Measurements from ENCODE around the gene REEP5.
A peak's percentile ranks its signal among the peaks of the same experiment; 100 is the strongest.
"Not testable (repeated sequence)": the region's sequence is repeated elsewhere in the genome, so short reads cannot be mapped to it uniquely, and the experiment has no call there.

REEP5 gene

DNA sequence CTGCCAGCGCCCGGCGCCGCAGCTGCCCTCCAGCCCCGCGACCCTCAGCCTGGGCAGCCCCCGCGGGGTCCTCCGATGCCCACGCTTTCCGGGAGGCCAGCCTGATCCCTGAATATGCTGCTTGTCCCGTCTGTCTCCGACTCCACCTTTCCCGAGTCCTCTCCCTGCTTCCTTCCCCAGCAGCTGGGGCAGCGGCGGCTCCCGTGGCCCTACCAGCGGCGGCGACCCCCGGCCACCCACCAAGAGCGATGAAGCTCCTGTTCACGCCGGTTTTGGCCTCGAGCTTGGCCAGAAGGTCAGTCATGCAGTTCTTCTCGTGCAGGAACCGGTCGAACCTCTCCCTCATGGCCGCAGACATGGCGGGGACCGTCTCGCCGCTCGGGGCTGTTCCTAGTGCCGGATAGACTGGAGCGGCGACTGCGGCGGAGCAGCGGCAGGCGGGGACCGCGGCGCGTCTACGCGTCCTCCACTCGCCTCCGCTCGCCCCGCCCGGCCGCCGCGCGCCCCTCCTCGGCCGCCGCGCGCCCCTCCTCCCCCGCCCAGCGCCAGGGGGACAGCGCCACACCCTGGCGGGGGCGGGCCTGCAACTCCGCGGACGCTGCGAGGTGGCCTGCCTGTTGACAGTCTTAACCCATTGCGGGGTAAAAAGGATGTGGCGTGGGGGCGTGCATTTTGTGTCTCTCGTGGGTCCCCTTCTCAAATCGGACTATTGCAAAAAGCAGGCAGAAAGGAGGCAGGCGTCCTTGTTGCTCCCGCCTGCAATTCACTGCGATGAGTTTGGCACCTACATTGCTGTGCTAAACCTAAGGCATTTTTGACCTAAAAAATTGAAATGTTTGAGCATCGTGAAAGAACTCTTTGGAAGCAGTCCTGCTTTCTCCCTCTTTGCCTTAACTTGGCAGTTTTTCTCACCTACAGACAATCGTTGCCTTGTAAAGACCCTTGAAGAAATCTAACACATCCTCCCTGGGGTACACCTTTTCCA is at the start of gene REEP5:
Gene REEP5 (minus strand): TSS at position 395 of the 985 bp plus-strand sequence. CDS start 37 bp downstream, at position 358.
- peak; percentile 88 for DNase-seq (ENCODE audit: low spot score)

DNA sequence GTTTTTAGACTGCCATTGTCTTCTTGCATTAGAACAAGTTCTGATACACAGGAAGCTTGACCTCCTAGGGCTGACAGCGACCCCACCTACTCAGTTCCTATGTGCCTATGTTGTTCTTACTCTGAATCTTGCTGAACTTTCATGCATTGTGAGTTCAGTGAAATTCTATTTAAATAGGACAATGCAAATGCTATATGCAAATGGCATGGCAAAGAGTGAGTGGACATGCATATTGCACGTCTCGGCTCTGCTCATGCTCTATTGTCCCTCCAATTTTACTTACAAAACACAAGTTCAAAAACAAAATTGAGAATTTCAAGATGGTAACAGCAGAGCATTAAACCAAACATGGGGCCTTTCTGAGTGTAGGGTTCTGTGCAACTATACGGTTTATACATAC is 49.2 kb upstream of the REEP5 start:
- no peak for DNase-seq (ENCODE audit: low spot score)

DNA sequence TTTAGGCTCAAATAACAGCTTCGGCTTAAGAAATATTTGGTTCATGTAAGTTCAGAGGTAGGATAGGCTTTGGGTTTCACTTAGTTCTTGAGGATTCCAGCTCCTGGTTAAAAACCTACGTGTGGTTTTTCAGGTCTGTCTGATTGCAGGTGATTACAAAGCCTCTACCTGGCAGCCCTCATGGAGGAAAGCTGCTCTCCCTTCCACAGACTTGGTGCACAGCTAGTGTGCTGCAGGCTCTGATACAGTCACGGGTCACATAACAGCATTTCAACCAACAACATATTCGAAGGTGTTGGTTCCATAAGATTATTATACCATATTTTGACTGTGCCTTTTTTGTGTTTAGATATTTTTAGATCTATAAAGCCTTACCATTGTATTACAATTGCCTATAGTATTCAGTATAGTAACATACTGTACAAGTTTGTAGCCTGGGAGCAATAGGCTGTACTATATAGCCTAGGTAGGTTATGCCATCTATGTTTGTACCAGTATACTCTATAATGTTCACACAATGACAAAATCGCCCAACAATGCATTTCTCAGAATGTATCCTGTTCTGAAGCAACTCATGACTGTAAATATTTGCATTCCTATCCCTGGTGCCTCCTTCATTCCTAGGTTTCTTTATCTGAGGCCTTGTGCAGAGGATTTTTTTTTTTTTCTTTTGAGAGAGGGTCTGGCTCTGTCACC is 46.5 kb upstream of the REEP5 start:
- DNase-seq (ENCODE audit: low spot score) = peak; percentile 21

DNA sequence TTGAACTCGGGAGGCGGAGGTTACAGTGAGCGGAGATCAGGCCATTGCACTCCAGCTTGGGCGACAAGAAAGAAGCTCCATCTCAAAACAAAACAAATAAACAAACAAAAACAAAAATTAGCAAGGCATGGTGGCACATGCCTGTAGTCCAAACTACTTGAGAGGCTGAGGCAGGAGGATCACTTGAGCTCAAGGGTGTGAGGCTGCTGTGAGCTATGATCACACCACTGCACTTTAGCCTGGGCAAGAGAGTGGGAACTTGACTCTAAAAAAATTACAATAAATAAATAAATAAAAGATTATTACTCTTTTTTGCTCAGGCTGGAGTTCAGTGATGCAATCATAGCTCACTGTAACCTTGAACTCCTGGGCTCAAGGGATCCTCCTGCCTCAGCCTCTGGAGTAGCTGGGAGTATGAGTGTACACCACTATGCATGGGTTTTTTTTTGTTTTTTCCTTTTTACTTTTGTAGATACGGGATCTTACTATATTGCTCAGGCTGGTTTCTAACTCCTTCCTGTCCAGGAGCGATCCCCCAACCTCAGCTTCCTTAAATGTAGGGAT is 45.6 kb upstream of the REEP5 start:
- no peak for DNase-seq (ENCODE audit: low spot score)

DNA sequence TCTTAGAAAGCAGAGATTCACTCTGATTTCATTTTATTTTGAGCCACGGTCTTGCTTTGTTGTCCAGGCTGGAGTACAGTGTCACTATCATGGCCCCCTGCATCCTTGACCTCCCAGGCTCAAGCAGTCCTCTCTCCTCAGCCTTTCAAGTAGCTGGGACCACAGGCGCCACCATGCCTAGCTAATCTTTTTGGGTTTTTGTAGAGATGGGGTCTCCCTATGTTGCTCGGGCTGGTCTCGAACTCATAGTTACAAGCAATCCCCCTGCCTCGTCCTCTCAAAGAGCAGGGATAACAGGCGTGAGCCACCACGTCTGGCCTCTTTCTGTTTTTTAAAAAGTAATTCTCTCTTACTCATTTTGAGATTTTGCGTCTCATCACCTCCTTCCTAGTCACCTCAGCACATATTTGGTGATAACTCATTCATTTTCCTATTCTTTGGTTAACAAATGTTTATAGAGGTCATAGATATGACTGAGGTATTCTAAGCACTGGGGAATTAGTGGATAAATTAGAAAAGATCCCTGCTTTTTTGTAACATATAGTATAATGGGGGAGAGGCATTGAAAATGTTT is 43.8 kb upstream of the REEP5 start:
- DNase-seq (ENCODE audit: low spot score) = no peak

DNA sequence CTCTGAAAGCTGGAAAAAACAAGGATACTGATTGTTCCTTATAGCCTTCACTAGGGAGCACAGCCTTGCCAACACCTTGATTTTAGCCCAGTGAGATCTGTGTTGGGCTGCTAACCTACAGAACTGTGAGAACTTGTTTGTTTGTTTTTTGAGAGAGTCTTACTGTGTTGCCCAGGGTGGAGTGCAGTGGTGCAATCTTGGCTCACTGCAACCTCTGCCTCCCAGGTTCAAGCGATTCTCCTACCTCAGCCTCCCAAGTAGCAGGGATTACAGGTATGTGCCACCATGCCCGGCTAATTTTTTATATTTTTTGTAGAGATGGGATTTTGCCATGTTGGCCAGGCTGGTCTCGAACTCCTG is 41.3 kb upstream of the REEP5 start:
- not testable (repeated sequence) for DNase-seq (ENCODE audit: low spot score)

DNA sequence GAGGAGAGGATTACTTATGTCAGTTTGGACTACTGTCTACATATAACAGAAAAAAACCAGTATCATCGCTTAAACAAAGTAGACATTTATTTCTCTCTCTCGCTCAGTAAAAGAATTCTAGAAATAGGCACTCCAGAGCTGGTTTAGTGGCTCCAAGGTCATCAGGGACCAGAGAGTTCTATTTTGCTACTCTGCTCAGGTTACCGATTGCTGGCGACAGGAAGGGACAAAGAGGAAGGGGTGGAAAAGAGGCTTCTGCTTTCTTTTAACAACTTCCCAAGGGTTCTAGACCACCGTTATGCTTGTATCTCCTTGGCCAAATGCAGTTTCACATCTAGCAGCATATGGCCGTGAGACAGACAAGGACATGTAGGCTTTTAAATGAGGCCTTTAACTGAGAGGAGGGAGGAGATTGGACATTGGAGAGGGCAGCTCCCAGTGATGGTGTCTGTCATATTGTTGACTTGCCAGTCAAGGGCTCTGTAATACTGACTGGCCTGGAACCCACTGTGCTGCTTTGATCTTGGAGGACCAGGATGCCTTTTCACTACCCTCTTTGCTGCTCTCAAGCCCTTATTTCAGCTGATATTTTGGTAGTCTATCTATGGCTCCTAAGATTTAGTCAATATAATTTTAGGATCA is 39.0 kb upstream of the REEP5 start:
- no peak for DNase-seq (ENCODE audit: low spot score)

DNA sequence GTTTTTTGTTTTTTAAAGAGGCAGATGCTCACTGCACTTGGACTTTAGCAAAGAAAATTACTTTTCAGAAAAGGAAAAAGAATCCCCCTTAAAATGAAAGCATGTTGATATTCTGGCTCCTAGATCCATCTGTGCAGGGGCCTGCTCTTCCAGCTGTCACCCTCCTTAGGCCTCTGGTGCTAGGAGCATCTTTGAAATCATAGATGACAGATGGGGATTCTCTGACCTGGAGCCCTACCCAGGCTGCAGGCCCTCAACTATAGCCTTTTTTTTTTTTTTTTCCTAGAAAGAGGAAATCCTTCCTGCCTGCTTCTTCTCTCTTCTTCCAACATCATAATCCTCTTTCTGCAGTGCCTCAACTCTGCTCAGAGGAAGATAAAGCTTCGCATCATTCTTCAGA is 38.3 kb upstream of the REEP5 start:
- no peak for DNase-seq (ENCODE audit: low spot score)

DNA sequence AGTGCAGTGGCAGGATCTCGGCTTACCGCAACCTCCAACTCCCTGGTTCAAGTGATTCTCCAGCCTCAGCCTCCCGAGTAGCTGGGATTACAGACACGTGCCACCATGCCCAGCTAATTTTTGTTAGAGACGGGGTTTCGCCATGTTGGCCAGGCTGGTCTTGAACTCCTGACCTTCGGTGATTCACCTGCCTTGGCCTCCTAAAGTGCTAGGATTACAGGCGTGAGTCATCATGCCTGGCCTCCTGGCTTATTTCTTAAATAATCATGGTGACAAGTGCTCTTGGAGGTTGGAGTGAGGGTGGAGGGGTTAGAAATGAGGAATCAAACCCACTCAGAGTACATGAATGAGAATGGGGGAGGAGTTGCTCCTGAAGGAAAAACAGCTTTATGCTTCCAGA is 37.8 kb upstream of the REEP5 start:
- peak; percentile 88 for DNase-seq (ENCODE audit: low spot score)

DNA sequence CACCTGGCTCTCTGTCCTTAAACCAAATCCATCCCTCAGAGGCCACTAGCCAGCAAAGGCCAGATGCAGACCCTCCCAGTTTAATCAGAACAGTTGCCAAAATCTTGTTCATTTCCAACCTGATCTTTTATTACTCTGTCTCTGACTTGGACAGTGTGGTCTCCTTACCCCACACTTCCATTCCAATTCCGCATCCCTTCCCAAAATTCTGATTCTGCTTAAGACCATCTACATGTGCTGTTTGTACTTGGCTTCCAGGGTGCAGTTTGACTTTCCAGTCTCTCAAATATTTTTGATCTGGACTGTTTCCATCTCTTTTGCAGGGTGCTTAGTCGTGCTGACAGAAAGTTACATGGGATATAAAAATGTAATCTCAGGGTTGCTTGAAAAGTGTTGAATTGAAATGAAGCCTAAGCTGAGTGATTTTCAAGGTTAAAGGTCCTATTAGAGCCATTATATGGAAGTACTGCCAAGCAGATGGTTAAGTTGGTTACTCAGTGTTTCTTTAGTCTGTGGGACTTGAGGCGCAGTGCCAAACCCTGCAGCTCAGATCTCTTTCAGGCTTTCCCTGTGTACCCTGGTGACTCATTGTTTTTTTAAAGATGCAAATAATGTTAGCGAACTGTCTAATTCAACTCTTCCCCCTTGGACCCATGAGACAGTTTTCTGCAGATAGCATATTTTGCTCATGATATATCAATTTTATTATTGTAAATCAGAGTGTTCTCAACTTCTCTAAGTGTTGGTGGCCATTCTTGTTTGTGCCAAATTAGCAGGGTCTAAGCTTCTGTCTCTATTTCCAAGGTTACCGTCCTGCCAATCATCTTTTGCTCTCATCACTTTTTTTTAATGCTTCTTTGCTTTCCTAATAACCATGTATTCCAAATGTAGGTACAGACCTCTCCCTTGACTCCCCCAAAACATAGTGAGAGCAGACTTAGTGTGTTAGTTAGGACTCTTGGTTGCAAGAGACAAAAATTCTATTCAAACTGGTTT is 36.4 kb upstream of the REEP5 start:
- peak; percentile 89 for DNase-seq (ENCODE audit: low spot score)

DNA sequence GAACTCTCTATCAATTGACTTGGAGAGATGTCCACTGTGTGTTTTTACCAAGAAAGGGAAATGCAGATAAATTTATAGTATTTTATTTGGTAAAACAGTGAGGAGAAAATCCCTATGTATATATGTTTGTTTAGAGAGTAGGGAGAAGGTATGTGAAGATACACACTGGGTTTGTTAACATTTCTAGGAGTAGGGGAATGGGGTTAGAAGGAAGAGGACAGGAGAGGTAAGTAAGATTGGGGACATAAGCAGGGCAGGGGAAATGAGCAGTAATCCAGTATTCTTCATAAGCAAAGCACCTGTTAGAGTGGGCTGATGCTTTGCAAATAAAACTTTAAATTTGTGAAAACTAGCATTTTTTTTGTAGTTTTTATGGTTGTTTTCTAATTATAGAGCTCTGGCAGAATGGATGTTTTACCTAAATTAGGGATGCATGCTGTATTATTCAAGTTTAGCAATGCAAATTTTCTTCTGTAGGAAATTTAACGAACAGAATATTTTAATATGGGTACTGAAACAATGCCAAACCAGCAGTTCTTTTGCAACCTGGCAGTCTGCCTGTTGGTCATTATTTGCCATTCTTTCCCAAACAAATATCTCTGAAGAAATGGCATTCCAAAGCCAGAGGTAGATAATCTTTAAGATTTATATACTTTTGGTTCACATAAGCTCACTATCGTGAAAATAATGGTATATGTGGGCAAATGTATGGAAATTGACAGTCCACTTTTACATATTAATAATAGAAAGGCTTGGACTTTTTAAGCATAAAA is 35.2 kb upstream of the REEP5 start:
- no peak for DNase-seq (ENCODE audit: low spot score)

DNA sequence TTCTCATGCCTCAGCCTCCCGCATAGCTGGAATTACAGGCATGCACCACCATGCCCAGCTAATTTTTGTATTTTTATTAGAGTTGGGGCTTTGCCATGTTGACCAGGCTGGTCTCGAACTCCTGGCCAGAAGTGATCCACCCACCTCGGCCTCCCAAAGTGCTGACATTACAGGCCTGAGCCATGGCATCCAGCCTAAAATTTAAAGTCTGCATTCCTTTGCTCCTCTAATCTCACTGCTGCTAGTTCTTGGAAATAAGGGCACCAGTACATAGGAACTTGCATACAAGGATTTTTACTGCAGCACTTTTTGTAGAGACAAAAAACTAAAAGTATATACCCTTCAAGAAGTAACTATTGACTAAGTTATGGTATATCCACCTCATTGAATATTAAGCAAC is 34.6 kb upstream of the REEP5 start:
- no peak for DNase-seq (ENCODE audit: low spot score)

DNA sequence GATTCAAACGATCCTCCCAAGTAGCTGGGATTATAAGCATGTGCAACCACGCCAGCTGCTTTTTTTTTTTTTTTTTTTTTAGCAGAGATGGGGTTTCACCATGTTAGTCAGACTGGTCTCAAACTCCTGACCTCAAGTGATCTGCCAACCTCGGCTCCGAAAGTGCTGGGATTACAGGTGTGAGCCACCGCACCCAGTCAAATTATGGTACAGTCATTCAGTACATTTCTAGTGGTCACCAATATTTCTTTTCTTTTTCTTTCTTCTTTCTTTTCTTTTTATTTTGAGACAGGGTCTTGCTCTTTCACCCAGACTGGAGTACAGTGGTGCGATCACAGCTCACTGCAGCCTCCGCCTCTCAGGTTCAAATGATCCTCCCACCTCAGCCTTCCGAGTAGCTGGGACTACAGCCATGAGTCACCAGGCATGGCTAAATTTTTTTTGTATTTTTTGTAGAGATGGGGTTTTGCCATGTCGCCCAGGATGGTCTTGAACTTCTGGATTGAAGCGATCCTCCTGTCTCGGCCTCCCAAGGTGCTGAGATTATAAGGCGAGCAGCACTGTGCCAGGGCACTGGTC is 29.2 kb upstream of the REEP5 start:
- DNase-seq (ENCODE audit: low spot score) = no peak

DNA sequence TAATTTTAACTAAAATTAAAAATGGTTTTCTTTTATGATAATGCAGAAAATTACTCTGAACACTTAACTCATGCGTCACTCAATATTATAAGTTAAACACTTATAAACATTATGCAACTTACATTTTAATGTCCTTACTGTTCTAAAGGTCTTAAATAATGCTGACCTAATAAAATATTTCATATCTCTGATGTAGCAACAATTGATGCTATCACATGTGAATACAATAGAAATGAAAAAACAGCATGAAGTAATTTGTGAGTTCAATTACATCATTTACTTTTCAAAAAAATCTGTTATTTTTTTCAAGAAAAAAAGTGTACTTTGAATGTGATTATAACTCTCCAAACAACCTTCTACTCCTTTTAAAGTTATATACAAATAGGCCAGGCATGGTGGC is 26.4 kb upstream of the REEP5 start:
- DNase-seq (ENCODE audit: low spot score) = no peak

DNA sequence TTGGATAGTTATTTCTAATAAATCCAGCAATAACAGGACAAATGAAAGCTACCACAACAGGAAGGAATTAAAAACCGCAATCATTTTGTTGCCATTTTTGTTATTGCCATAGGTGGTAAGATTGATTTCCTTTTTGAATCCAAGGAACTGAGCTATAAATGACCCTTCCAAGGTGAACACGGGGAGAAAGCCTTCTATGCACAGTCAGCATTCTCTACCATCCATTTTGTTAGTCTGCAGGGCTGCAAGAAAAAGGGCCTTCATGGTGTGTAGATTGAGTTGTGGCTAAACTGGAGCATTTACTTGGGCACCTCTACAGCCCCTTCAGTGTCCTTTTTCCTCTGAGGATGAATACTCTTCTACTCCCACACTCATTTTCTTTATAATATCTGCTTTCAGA is 18.6 kb upstream of the REEP5 start:
- no peak for DNase-seq (ENCODE audit: low spot score)

DNA sequence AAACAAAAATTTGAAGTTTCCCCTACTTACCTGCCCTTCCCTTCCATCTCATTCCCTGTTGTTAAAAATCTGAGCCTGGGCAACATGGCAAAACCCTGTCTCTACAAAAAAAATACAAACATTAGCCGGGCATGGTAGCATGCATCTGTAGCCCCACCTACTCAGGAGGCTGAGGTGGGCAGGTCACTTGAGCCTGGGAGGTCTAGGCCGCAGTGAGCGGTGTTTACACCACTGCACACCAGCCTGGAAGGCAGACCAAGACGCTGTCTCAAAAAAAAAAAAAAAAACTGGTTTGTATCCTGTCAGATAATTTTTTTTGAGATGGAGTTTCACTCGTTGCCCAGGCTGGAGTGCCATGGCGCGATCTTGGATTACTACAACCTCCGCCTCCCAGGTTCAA is 16.3 kb upstream of the REEP5 start:
- no peak for DNase-seq (ENCODE audit: low spot score)

DNA sequence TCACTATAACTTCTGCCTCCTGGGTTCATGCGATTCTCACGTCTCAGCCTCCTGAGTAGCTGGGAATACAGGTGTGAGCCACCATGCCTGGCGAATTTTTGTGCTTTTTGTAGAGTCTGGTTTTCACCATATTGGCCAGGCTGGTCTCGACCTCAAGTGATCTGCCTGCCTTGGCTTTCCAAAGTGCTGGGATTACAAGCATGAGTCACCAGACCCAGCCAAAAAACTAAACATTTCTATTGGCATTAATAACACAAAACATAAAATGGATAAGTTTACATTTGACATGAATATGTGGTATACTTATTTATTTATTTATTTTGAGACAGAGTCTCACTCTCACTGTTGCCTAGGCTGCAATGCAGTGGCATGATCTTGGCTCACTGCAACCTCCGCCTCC is 13.6 kb upstream of the REEP5 start:
- DNase-seq (ENCODE audit: low spot score) = no peak

DNA sequence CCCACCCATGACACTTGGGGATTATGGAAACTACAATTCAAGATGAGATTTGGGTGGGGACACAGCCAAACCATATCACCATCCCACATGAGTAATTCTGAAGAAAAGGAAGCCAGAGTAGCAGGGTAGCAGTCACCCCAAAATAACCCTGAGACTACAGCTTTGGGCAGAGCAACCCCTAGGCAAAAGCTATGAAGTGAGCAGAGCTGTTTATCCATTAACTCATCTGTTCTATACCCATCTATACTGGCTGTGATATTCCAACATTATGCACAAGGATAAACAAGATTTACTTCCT is 12.3 kb upstream of the REEP5 start:
- DNase-seq (ENCODE audit: low spot score) = no peak

DNA sequence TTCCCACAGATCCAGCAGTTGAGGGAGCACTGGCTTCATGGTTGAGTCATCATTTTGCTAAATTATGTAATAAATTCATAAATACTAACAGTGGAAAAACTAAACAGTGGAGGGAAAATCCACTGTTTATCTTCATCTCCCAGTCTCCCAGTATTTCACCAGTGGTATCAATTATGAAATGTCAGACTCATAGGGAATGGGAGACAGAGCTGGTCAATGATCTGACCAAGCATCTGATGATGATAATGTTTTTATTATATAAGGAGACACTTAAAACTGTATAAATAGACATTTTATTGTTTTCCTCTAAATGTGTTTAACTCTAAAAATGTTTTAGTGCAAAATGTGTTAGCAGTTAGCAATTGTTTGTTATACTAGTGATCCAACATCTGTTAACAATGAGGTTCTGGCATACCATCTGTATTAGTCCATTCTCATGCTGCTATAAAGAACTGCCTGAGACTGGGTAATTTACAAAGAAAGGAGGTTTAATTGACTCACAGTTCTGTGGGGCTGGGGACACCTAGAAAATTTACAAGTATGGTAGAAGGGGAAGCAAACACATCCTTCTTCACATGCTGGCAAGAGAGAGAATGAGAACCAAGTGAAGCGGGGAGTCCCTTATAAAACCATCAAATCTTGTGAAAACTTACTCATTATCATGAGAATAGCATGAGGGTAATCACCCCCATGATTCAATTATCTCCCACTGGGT is 11.8 kb upstream of the REEP5 start:
- DNase-seq (ENCODE audit: low spot score) = no peak

Measured in kidney tubule cell (primary cell).